Stimulated activated CD4-positive, alpha-beta T cell treated with anti-CD3 and anti-CD28 coated beads, Interleukin-15, amount 100 ng/mL, for 24 hours (primary cell): Measurements from ENCODE around the gene NRIP1.
A peak's percentile ranks its signal among the peaks of the same experiment; 100 is the strongest.

Source experiments
- DNase-seq: peaks from one replicate; pipeline ENCODE4 v3.0.0-alpha.2; 2020

Gene NRIP1

DNA sequence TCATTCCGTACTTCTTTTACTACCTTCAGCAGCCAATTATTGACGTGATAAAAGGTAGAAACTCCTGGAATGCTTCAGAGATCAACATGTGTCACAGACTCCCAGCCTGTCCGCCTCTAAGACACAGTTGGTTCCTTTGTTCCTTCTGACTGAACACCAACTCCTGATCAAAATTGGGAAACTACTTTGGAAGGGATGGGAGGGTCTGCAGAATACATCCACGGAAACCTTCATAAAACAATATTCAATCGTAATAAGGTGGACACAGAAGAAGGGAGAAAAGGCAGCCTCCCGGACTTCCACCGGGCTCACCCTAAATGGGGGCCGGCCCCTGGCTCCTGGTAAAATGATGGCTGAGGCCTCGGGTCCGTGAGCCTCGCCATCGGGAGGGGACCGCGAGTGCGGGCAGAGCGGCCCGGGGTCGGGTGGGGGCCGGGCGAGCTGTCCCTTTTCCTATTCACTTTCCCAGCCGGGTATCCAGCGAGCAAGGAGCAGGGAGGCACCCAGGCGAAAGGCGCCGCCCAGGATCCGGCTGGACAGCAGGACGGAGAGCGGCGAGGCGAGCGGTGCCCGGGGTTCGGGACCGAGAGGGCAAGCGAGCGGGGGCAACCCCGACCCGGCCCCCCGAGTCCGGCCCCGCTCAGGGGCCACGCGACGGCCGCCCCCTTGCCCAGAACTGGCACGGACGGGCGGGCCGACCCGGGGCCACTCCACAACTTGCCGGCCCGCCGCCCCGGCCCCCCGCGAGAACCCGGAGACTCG, 805 bp downstream of the NRIP1 start:
- DNase-seq: peak; percentile 34

DNA sequence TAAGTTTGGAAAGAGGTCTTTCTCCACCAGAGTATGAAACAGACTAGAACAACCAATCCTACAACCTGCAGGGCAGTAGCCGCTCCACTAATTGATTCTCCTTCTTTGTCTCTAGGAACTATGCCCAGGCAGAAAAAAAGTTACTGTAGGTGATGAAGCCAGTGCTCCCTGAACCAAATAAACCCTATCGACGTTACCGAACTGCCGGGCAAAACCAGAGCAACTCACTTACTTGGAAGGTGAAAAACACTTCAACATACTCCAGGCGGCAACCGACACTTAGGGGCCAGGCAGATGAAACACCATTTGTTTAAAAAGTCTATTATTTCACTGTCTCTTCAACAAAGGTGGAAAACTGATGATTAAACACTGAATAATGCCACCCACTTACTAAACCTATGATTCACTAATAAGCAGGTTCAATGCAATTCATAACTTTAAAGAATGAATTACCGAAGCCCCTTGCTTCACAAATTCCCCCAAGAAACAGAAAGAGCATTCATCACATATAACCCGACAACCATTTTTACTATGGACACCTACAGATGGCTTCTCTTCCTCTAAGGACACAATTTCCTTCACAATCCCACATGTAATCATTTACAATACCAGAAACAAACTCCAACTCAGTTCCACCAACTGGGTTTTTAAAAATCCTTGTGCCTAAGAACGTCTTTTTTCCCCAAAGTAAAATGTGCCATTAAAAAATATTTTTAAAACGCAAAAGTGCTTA, 1.6 kb downstream of the NRIP1 start:
- peak; percentile 44 for DNase-seq

- DNase-seq: no peak
Measured at GRCh38 chr21:15062606-15062965, 2.2 kb downstream of the NRIP1 start.

GRCh38 chr21:15061747-15062605, 2.8 kb downstream of the NRIP1 start:
- no peak for DNase-seq

DNA sequence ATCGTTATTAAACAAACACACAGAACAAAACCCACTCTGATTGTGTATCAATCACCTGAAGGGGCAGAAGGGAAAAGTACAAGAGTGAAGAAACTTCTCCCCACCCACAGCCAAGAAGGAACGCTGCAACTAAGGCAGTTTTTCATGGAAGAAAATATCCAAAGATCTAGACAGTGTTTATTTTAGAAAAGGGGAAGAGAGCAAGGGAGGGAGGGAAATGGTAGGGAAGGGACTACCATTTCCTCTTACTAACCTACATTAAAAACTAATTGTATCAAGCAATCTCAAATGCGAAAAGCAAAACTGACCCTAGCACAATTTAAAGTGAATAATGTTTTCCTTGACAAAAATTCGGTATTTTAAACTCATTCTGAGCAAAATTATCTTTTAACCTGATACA, 3.5 kb downstream of the NRIP1 start:
- no peak for DNase-seq

GRCh38 chr21:15060543-15061175, 4.1 kb downstream of the NRIP1 start:
- no peak for DNase-seq

GRCh38 chr21:15059397-15059796, 5.4 kb downstream of the NRIP1 start:
- DNase-seq: no peak

DNA sequence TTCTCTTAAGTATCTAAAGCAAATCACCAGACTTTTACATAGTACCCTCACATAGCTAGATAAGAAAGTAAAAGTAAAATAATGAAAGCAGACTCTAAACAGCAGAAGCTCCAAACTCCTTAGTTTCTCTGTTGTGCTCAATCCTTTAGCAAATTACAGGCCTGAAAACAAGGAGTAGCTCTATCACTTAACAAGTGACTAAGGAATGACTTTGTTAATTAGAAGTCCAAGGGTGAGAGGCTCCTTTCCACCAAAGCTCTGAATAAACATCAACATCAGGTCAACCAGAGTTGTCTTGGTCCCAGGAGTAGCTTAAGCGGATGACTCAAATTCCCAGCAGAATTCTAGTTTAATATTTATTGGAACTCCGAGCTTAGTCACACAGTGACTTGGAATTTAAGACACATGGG, 5.9 kb downstream of the NRIP1 start:
- no peak for DNase-seq

DNA sequence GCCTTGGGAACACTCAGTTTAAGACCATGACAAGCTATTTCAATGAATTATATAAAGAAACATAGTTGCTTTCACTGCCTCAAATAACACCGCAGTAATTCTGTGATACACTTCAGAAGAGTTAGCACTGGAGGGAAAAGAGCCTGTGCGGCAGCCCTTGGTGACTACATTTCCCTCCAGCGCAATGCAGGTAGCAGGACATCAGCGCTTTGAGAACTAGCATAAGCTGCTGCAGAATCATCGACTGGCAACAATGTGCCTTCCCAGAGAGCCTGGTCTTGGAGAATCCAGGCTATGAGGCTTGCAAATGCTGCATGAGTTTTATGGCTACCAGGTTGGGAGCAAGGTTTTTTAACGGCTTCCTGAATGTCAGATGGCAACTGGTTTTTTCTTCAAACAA, 7.5 kb downstream of the NRIP1 start:
- peak; percentile 7 for DNase-seq

DNA sequence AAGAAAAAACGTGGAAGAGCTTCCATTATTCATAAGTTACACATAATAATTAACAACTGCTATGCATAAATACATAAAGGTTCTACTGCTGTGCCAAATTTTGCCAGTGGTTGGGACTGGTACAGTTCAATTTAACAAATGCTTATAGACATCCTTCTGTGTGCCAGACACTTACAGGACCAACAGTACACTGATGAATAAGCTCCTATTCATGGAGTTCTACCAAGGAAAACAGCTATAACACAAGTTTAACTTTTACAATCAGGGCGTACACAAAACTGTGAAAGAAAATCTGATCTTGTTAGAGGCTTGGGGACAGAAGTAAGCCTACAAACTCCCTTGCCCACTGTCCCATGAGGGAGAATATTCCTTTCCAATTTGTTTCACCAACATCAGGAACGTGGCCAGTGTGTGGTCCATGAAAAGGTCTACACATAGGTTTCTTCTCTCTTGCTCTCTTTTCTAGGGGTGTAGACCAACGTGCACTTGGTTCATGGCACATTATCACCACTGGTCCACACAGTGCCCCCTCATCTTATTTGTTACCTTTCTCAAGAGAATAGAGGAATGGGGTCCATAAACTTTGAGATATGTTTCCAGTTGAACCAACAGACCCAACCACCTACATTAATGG, 10.1 kb downstream of the NRIP1 start:
- DNase-seq: no peak

- no peak for DNase-seq
Measured at GRCh38 chr21:15054089-15054488, 10.7 kb downstream of the NRIP1 start.

DNA sequence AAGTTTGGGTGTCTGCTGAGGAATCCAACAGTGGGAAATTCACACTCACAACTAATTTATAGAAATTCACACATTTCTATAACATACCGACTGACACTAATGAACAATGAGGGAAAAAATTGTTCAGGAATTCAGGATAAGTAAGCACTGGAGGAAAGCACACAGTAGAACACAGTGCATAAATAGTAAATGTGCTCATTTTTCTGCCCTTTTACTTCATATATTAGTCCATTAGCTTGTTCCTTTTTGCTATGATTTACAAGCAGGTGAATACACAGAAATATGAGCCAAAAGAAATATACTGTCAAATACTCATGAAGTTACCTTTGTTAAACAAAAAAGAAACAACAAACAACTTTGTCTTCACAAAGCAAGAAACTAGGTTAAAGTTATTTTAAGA, 11.3 kb downstream of the NRIP1 start:
- DNase-seq: no peak

DNA sequence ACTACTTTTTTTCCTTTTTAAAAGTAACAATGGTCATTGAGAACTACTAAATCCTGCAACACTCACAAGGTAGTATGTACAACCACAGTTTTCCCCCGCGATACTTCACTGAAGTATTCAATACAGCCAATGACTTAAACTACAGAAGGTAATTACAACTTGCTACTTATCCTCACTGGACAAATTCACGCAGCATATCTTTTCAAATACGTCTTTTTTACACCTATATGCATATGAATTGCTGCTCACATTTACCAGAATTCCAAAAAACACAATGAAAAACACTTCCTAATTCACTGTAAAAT, 12.4 kb downstream of the NRIP1 start:
- DNase-seq: no peak

- no peak for DNase-seq
Measured at GRCh38 chr21:15051644-15052458, 12.9 kb downstream of the NRIP1 start.

DNA sequence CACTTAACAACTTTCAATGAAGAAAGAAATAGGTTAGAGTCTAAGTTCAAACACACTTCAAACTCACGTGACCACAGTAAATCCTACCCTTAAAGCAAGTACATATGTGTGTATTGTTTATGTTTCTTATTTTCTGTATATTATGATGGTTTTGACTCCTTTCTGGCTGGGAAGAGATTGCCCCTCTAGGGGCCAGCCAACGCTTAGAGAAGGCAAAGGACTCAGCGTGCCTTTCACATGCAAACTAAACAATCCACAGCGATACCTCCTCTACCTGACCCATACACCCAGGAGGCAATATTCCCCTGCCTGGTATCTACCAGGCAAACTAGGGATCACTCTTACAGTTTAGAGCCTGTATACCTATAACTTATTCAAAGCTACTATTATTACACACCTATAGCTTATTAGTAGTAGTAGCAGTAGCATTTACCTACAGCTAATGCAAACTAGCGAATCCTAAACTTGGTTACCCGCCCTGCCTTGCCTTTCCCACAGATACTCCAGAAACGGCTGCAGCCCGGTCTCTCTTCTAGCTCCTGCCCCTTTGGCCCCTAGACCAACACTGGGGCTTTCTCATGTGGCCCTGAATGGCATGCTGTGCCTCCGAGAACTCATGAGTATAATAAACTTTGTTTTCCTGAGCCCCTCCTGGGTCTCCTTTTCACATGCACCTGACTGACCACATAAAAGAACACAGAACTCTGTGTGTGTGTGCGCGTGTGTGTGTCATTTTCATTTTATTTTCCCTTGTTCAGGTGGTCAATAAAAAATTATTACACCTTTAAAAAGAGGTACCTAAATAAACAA, 14.0 kb downstream of the NRIP1 start:
- DNase-seq: no peak

GRCh38 chr21:15045017-15045416, 19.8 kb downstream of the NRIP1 start:
- DNase-seq: no peak

DNA sequence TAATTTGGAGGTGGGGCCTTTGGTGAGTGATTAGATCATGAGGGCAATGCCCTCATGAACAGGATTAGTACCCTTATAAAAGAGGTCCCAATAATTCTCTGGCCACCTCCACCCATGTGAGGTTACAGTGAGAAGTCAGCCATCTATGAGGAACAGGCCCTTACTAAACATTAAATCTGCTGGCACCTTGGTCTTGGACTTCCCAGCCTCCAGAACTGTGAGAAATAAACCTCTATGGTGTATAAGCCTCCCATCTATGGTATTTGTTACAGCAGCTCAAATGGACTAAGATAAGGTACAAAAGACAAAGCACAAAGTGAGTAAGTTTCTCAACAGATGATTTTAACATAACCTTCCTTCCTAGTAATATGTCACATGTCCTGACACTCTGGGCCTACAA, 22.3 kb downstream of the NRIP1 start:
- no peak for DNase-seq

GRCh38 chr21:15039607-15040299, 25.0 kb downstream of the NRIP1 start:
- DNase-seq: no peak

DNA sequence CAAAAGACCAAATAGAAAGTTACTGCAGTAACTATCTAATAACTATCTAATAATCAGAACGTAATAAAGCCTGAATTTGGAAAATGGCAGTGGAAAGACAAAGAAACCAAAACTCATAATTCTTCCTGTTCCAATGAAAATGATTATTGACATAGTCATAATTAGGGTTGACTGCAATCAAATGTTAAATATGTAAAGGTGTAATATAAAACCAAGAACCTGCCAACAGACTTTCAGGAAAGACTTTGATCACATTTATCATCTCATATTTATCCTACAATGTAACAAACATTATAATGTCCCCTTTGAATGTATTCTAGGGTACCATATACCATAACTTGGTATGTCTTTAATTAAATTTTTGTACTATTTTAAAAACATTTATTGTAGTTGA, 26.9 kb downstream of the NRIP1 start:
- DNase-seq: no peak

- no peak for DNase-seq
Measured at GRCh38 chr21:15037095-15037899, 27.5 kb downstream of the NRIP1 start.
